K562 (cell line): ENCODE data around the gene UPK2. TPM values are rescaled to one million over a fixed set of nuclear protein-coding genes. Genes with fewer than 3 reads are reported as not detected.

ENCODE experiments used
- ARID2 ChIP-seq: fragments of 450-650 bp; IDR thresholded peaks from 2 replicates; pipeline ENCODE4 v1.6.1; 2017; ENCODE audit warnings: antibody characterized with exemption, mild to moderate bottlenecking
- BRF1 ChIP-seq: IDR thresholded peaks from 3 replicates; pipeline ENCODE4 v1.6.1; 2011; ENCODE audit warnings: borderline replicate concordance, mild to moderate bottlenecking; ENCODE audit not compliant: insufficient read length; ENCODE audit errors: extremely low read depth
- CSDE1 ChIP-seq, 2 experiments: fragments of 450-650 bp; IDR thresholded peaks; 2 replicates each; pipeline ENCODE4 v1.6.1; 2016; ENCODE audit warnings: mild to moderate bottlenecking in 1 of 2
- DPF2 ChIP-seq: fragments of 450-650 bp; IDR thresholded peaks from 2 replicates; pipeline ENCODE4 v1.6.1; 2016
- ELF2 ChIP-seq: fragments of 250-450 bp; sonication (Bioruptor Pico); IDR thresholded peaks from 2 replicates; pipeline ENCODE4 v1.5.0; 2021; ENCODE audit warnings: mild to moderate bottlenecking
- HMG20B ChIP-seq: fragments of 250-450 bp; sonication (Bioruptor Pico); IDR thresholded peaks from 2 replicates; pipeline ENCODE4 v1.5.0; 2021; ENCODE audit warnings: mild to moderate bottlenecking
- JUNB ChIP-seq: fragments of 450-650 bp; formaldehyde crosslinking; conservative IDR thresholded peaks from 2 replicates; pipeline ENCODE4 v1.4.0; 2020; ENCODE audit warnings: mild to moderate bottlenecking
- MBD1 ChIP-seq: fragments of 250-450 bp; sonication (Bioruptor Pico); IDR thresholded peaks from 2 replicates; pipeline ENCODE4 v1.8.0; 2022; ENCODE audit warnings: inconsistent platforms
- MBD2 ChIP-seq: sonication (generic); IDR thresholded peaks from 2 replicates; pipeline ENCODE4 v1.6.1; 2016; ENCODE audit warnings: low read depth, borderline replicate concordance
- NELFE ChIP-seq: IDR thresholded peaks from 2 replicates; pipeline ENCODE4 v1.6.1; 2011; ENCODE audit warnings: mild to moderate bottlenecking; ENCODE audit not compliant: insufficient read depth, insufficient read length
- NR2C1 ChIP-seq, 2 experiments: fragments of 450-650 bp; IDR thresholded peaks; 2 replicates each; pipeline ENCODE4 v1.6.1; 2017; ENCODE audit warnings: mild to moderate bottlenecking in 2 of 2, antibody characterized with exemption in 1 of 2, inconsistent platforms in 1 of 2, missing compliant biosample characterization in 1 of 2, missing genetic modification characterization in 1 of 2
- POLR2H ChIP-seq: IDR thresholded peaks from 2 replicates; pipeline ENCODE4 v1.6.1; 2016; ENCODE audit warnings: missing genetic modification characterization, low read depth, mild to moderate bottlenecking, control low read depth, missing compliant biosample characterization, moderate library complexity
- POU5F1 ChIP-seq: fragments of 150-350 bp; IDR thresholded peaks from 2 replicates; pipeline ENCODE4 v1.6.1; 2014; ENCODE audit warnings: borderline replicate concordance, low read length, low read depth, mild to moderate bottlenecking; ENCODE audit not compliant: partially characterized antibody
- PRPF4 ChIP-seq: fragments of 200-400 bp; formaldehyde crosslinking; IDR thresholded peaks from one replicate; pipeline ENCODE4 v1.6.1; 2017; ENCODE audit warnings: low read length, low read depth, mild to moderate bottlenecking; ENCODE audit not compliant: insufficient read depth, poor library complexity, severe bottlenecking
- RBM22 ChIP-seq: fragments of 200-400 bp; formaldehyde crosslinking; IDR thresholded peaks from 2 replicates; pipeline ENCODE4 v1.6.1; 2018; ENCODE audit warnings: low read length, low read depth; ENCODE audit not compliant: poor library complexity, severe bottlenecking
- RNF2 ChIP-seq: sonication (generic); IDR thresholded peaks from 2 replicates; pipeline ENCODE4 v1.6.1; 2016
- SAP30 ChIP-seq: fragments of 200-600 bp; sonication (generic); IDR thresholded peaks from 2 replicates; pipeline ENCODE4 v1.6.1; 2012; ENCODE audit warnings: borderline replicate concordance, low read depth, mild to moderate bottlenecking, moderate library complexity, low read length, control low read depth, inconsistent platforms; ENCODE audit not compliant: insufficient read depth, poor library complexity, severe bottlenecking
- SMARCE1 ChIP-seq: fragments of 450-650 bp; IDR thresholded peaks from 2 replicates; pipeline ENCODE4 v1.7.1; 2016; ENCODE audit warnings: mild to moderate bottlenecking
- TAF7 ChIP-seq: fragments of 450-650 bp; IDR thresholded peaks from 2 replicates; pipeline ENCODE4 v1.6.1; 2016; ENCODE audit warnings: missing genetic modification characterization, missing compliant biosample characterization
- TEAD1 ChIP-seq, 2 experiments: fragments of 450-650 bp in 1 of 2; sonication (generic) in 1 of 2; formaldehyde crosslinking; IDR thresholded peaks; 2 replicates each; pipeline versions ENCODE4 v1.4.0 to v1.8.0; 2020 to 2022; ENCODE audit warnings: mild to moderate bottlenecking in 2 of 2, missing genetic modification reagents in 1 of 2
- TOE1 ChIP-seq, 2 experiments: fragments of 450-650 bp in 1 of 2; sonication (generic) in 1 of 2; formaldehyde crosslinking in 1 of 2; IDR thresholded peaks; 2 replicates each; pipeline versions ENCODE4 v1.7.1 to v1.8.0; 2016 to 2022; ENCODE audit warnings: borderline replicate concordance in 2 of 2, mild to moderate bottlenecking in 2 of 2, antibody characterized with exemption in 1 of 2, inconsistent platforms in 1 of 2, low read depth in 1 of 2, missing genetic modification reagents in 1 of 2, moderate library complexity in 1 of 2
- ZFP1 ChIP-seq: fragments of 450-650 bp; formaldehyde crosslinking; IDR thresholded peaks from 2 replicates; pipeline ENCODE4 v1.4.0; 2020; ENCODE audit warnings: mild to moderate bottlenecking, mixed read lengths
- ZNF165 ChIP-seq: fragments of 250-450 bp; sonication (Bioruptor Pico); IDR thresholded peaks from 2 replicates; pipeline ENCODE4 v1.4.0; 2020; ENCODE audit warnings: borderline replicate concordance
- ZNF217 ChIP-seq: sonication (generic); formaldehyde crosslinking; IDR thresholded peaks from 2 replicates; pipeline ENCODE4 v1.8.0; 2022; ENCODE audit warnings: mild to moderate bottlenecking, missing genetic modification reagents
- ZNF23 ChIP-seq: fragments of 250-450 bp; sonication (Bioruptor Pico); IDR thresholded peaks from 2 replicates; pipeline ENCODE4 v1.4.0; 2020; ENCODE audit warnings: mild to moderate bottlenecking
- ZNF263 ChIP-seq: sonication (generic); formaldehyde crosslinking; IDR thresholded peaks from 2 replicates; pipeline ENCODE4 v1.8.0; 2022; ENCODE audit warnings: mild to moderate bottlenecking, missing genetic modification reagents, borderline replicate concordance
- ZNF764 ChIP-seq: fragments of 250-450 bp; sonication (Bioruptor Pico); IDR thresholded peaks from 2 replicates; pipeline ENCODE4 v1.4.0; 2020; ENCODE audit warnings: low read depth, mild to moderate bottlenecking, moderate library complexity
- polyA plus RNA-seq, 8 experiments: library from polyadenylated mRNA; depleted of rRNA in 4 of 8; stranded (reverse) in 5 of 8; unstranded in 3 of 8; fragments of >200 nt; fragmentation: Nextera tagmentation in 2 of 8; fragmentation: Illumina TruSeq in 1 of 8; extraction: Ambion mirVana in 2 of 8; extraction: Trizol in 1 of 8; gene quantifications; 2 replicates each; pipeline versions ENCODE4 v1.2.1 to v1.2.3, GENCODE V29; 2011 to 2014; ENCODE audit warnings: inconsistent platforms in 1 of 8, missing spikeins in 1 of 8
- total RNA-seq, 7 experiments: library from RNA; depleted of rRNA in 6 of 7; stranded (reverse); fragments of >200 nt in 6 of 7; fragmentation: Illumina TruSeq in 2 of 7; extraction: Trizol in 2 of 7; gene quantifications; 2 replicates each; pipeline versions ENCODE4 v1.2.1 to v1.2.3, GENCODE V29; 2011 to 2021; ENCODE audit warnings: low replicate concordance in 1 of 7

Gene UPK2
- total and polyA plus RNA-seq, 9 of the 15 experiments (the other 6 are each of a cell fraction or from before 2014, with no cell fraction given) = not detected

- no peak for TF ChIP-seq MBD1 (CRISPR knock-in tag)
- TF ChIP-seq BRF1 = no peak
- TF ChIP-seq RNF2 = no peak
- no peak for TF ChIP-seq ELF2
- TF ChIP-seq PRPF4 = no peak
- TF ChIP-seq MBD2 = no peak; the same call in 1 of the 2 replicates
- no peak for TF ChIP-seq RBM22
- no peak for TF ChIP-seq JUNB
- 0 out of 2 replicates have a peak, but pooled peaks have one; percentile 42 for TF ChIP-seq ZFP1 (CRISPR knock-in tag)
- TF ChIP-seq TAF7 = no peak
- TF ChIP-seq SMARCE1 = 0 out of 2 replicates have a peak, but pooled peaks have one; percentile 20
- no peak for TF ChIP-seq NELFE
- TF ChIP-seq ZNF217 (CRISPR knock-in tag) = no peak
- no peak for TF ChIP-seq ARID2
- TF ChIP-seq ZNF23 (CRISPR knock-in tag) = no peak
- TF ChIP-seq ZNF165 (CRISPR knock-in tag) = no peak
- TF ChIP-seq HMG20B (CRISPR knock-in tag) = no peak
- TF ChIP-seq POLR2H (tag) = no peak
- TF ChIP-seq DPF2 = 0 out of 2 replicates have a peak, but pooled peaks have one; percentile 34
- TF ChIP-seq TOE1 (IDR thresholded peaks at IDR 0.05; ENCODE audit: borderline replicate concordance) = peak; percentile 92
- TF ChIP-seq TOE1 (CRISPR knock-in tag; IDR thresholded peaks at IDR 0.05; ENCODE audit: borderline replicate concordance, low read depth) = no peak
- TF ChIP-seq CSDE1 (IDR thresholded peaks at IDR 0.05) = no peak
- TF ChIP-seq ZNF764 = no peak
- TF ChIP-seq POU5F1 = no peak
- peak; percentile 43 for TF ChIP-seq SAP30
- 0 out of 4 replicates have a peak, but pooled peaks have one; percentile 4 to 21 for TF ChIP-seq TEAD1 (CRISPR knock-in tag; IDR thresholded peaks at IDR 0.05)
- peak; percentile 98 for TF ChIP-seq ZNF263 (CRISPR knock-in tag)
- peak; percentile 23; the same call in 1 of the 2 replicates for TF ChIP-seq NR2C1 (IDR thresholded peaks at IDR 0.05)
- TF ChIP-seq NR2C1 (tag; IDR thresholded peaks at IDR 0.05) = no peak
These were observed 27.8 kb upstream of the UPK2 start (continued) for GRCh38 chr11:118928101-118928869.
